Spinal cord (tissue), 10 donors: ENCODE results near the gene GALNT10. TPM values are rescaled to one million over a fixed set of nuclear protein-coding genes. Genes with fewer than 3 reads are reported as not detected.

Source experiments
- DNase-seq, 6 donors: peaks; one replicate each; pipeline versions ENCODE4 v3.0.0 to v3.0.0-alpha.2; 2013 to 2015; ENCODE audit warnings: low spot score in 6 of 6, low read depth in 4 of 6
- H3K27ac ChIP-seq: one replicate; pipeline ENCODE4 v1.5.1; 2013; ENCODE audit warnings: low read depth, low read length, control low read depth
- H3K27me3 ChIP-seq: one replicate; pipeline ENCODE4 v1.6.1; 2013; ENCODE audit warnings: low read length; ENCODE audit not compliant: control insufficient read depth, insufficient read depth
- H3K36me3 ChIP-seq: one replicate; pipeline ENCODE4 v1.6.1; 2013; ENCODE audit warnings: low read length; ENCODE audit not compliant: control insufficient read depth, insufficient read depth
- H3K4me1 ChIP-seq: one replicate; pipeline ENCODE4 v1.6.1; 2013; ENCODE audit warnings: low read length; ENCODE audit not compliant: control insufficient read depth, insufficient read depth
- H3K4me3 ChIP-seq: one replicate; pipeline ENCODE4 v1.5.1; 2013; ENCODE audit warnings: low read depth, low read length, control low read depth
- H3K9me3 ChIP-seq: one replicate; pipeline ENCODE4 v1.6.1; 2013; ENCODE audit warnings: low read length; ENCODE audit not compliant: control insufficient read depth, insufficient read depth
- WGBS: methylation state at CpG from one replicate; pipeline ENCODE4 v1.1.5; 2013; ENCODE audit warnings: missing lambda C conversion rate; ENCODE audit not compliant: insufficient coverage; 5-methylcytosine and 5-hydroxymethylcytosine counted together
- polyA plus RNA-seq, 2 donors: library from polyadenylated mRNA; unstranded; fragments of 120-200 nt; gene quantifications; one replicate each; pipeline ENCODE4 v1.2.1, GENCODE V29; 2013; ENCODE audit not compliant: insufficient read length in 2 of 2
- total RNA-seq, 2 donors: library from RNA; depleted of rRNA in 1 of 2; stranded (reverse); fragments of 120-200 nt in 1 of 2; fragments of >200 nt in 1 of 2; gene quantifications; one replicate each; pipeline versions ENCODE4 v1.2.3 to v1.2.4, GENCODE V29; 2013 to 2014
- donor health status: healthy.

The GALNT10 gene
- total and polyA plus RNA-seq, 4 donors = 17.2 to 31.2 (median 22.5) TPM

DNA sequence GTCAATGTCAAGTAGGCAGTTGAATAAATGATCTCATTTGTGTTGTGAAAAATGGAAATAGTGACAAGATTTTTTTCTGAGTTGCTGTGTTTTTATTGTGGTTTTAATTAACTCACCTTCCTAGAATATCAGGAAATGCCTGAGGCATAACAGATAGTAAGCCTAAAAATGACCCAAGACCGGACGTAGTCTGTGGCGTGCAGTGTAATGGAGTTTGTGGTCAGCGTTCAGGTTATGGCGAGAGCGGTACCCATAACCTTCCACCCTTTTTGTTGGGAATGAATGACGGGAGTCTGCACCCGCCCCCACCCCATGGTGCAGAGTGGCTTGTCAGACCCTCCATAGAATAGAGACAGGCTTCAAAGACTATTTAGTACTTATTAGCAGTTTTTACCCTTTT is 119.3 kb downstream of the GALNT10 start:
- H3K36me3 ChIP-seq = no peaks in the 10 kb centered on the region
- H3K27ac ChIP-seq = no peak overlapping the region
- no peak overlapping the region for H3K4me3 ChIP-seq
- H3K9me3 ChIP-seq = peaks cover 2% of the 10 kb centered on the region
- H3K4me1 ChIP-seq = no peaks in the 10 kb centered on the region
- DNase-seq = no peak
- H3K27me3 ChIP-seq = peaks cover 3% of the 10 kb centered on the region
- 94% methylated on average over 6 of the region's 8 CpGs for WGBS

GRCh38 chr5:154311362-154311761 is 120.8 kb downstream of the GALNT10 start:
- H3K9me3 ChIP-seq = no peaks in the 10 kb centered on the region
- 100% methylated on average over 2 of the region's 5 CpGs for WGBS
- no peak overlapping the region for H3K27ac ChIP-seq
- H3K36me3 ChIP-seq = no peaks in the 10 kb centered on the region
- H3K4me3 ChIP-seq = no peak overlapping the region
- no peaks in the 10 kb centered on the region for H3K4me1 ChIP-seq
- no peaks in the 10 kb centered on the region for H3K27me3 ChIP-seq
- DNase-seq = no peak

DNA sequence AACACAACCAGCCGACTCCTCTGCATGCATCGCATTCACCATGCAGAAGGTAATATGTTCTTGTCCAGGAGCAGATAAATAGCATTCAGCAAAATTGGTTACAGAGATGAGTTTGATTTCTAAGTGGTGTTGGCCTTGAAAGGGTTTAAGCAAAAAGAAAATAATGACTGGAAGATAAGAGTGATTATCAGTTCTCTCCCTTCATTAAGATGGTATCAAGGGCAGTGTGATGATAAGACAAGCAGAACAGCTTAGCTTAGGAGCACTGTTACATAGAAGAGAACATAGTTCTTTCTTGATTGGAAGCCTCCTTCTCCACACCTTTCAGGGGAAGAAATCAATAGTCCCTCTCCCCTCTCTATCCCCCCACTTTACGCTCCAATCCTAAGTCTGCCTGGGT is 121.5 kb downstream of the GALNT10 start:
- no peaks in the 10 kb centered on the region for H3K27me3 ChIP-seq
- H3K27ac ChIP-seq = no peak overlapping the region
- no peak for DNase-seq
- no peak overlapping the region for H3K4me3 ChIP-seq
- H3K36me3 ChIP-seq = no peaks in the 10 kb centered on the region
- H3K4me1 ChIP-seq = no peaks in the 10 kb centered on the region
- WGBS = no CpG with 5 or more reads among the region's 3 CpGs
- H3K9me3 ChIP-seq = no peaks in the 10 kb centered on the region

- DNase-seq = no peak
- no peaks in the 10 kb centered on the region for H3K27me3 ChIP-seq
- H3K36me3 ChIP-seq = no peaks in the 10 kb centered on the region
- H3K9me3 ChIP-seq = no peaks in the 10 kb centered on the region
- no peak overlapping the region for H3K4me3 ChIP-seq
- H3K27ac ChIP-seq = no peak overlapping the region
- H3K4me1 ChIP-seq = no peaks in the 10 kb centered on the region
Observed at GRCh38 chr5:154312576-154312975, 122.0 kb downstream of the GALNT10 start.

GRCh38 chr5:154313360-154314017 is 123.0 kb downstream of the GALNT10 start:
- WGBS = 58% methylated on average over 3 of the region's 4 CpGs
- H3K27me3 ChIP-seq = no peaks in the 10 kb centered on the region
- no peaks in the 10 kb centered on the region for H3K4me1 ChIP-seq
- no peak overlapping the region for H3K27ac ChIP-seq
- H3K4me3 ChIP-seq = no peak overlapping the region
- DNase-seq = peak in 1 of 6 donors; percentile 20
- no peaks in the 10 kb centered on the region for H3K9me3 ChIP-seq
- no peaks in the 10 kb centered on the region for H3K36me3 ChIP-seq

GRCh38 chr5:154315196-154315595 is 124.7 kb downstream of the GALNT10 start:
- 90% methylated on average over 3 of the region's 3 CpGs for WGBS
- no peaks in the 10 kb centered on the region for H3K36me3 ChIP-seq
- H3K9me3 ChIP-seq = no peaks in the 10 kb centered on the region
- no peaks in the 10 kb centered on the region for H3K27me3 ChIP-seq
- peaks cover 2% of the 10 kb centered on the region for H3K4me1 ChIP-seq
- no peak overlapping the region for H3K27ac ChIP-seq
- H3K4me3 ChIP-seq = no peak overlapping the region
- no peak for DNase-seq

DNA sequence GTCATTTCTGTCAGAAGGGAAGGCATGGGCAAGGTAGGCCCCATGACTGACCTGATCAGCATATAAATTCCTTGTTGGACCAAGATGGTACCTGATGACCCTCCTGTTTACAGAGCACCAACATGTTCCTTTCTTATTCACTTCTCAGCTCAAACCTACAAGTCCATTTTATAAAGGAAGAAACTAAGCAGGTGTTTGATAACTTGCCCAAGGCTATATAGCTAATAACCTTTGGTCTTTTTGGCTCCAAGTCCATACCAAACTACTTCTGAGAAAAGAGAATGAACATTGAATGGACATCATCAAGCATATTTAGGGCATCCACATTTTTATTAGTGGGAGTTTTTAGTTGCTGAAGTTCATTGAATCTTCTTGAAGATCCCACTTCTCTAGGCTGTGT is 125.2 kb downstream of the GALNT10 start:
- H3K4me3 ChIP-seq = no peak overlapping the region
- peaks cover 4% of the 10 kb centered on the region for H3K4me1 ChIP-seq

DNA sequence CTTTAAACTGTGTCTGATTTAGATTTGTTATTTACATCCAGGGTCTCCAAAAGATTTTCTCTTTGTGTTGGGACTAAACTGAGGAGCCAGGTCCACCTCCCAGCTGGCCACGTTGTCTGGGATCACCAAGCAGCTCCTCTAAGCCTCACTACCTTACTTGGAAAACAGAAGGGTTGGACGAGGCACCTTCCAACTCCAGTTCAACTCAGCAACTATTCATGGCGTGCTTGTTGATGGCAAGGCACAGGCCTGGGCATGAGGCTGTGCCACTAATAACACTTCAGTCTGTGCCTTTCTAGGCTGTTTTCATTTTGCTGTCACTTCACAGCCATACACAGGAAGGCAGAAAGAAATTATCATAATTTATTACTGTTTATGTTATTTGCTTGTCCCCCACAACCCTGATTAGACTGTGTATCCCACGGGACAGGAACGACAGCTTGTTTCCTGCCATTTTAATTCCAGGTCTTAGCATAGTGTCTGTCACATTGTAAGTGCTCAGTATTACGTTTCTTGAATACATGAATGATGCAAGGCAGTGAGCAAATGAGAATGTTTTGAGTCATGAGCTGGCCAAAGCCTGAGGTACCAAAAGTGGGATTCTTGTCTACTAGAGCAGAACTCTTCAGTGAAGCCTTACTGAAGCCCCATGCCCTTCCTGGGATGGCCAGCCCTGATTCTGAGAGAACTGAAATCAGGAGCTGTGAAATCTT is 125.8 kb downstream of the GALNT10 start:
- Histone ChIP-seq H3K27ac (no peak overlapping the region), H3K4me3 (no peak overlapping the region), H3K27me3 (no peaks in the 10 kb centered on the region), H3K9me3 (no peaks in the 10 kb centered on the region), H3K4me1 (peaks cover 7% of the 10 kb centered on the region), H3K36me3 (no peaks in the 10 kb centered on the region)
- DNase-seq = no peak
- WGBS = 100% methylated on average over 4 of the region's 6 CpGs

More for the DNA sequence above, 125.2 kb downstream of the GALNT10 start:
- H3K27me3 ChIP-seq = no peaks in the 10 kb centered on the region
- no peaks in the 10 kb centered on the region for H3K9me3 ChIP-seq
- no peak overlapping the region for H3K27ac ChIP-seq
- H3K36me3 ChIP-seq = no peaks in the 10 kb centered on the region
- no peak for DNase-seq

- Histone ChIP-seq H3K4me3 (no peak overlapping the region), H3K36me3 (no peaks in the 10 kb centered on the region), H3K9me3 (no peaks in the 10 kb centered on the region), H3K4me1 (peaks cover 11% of the 10 kb centered on the region), H3K27ac (no peak overlapping the region), H3K27me3 (no peaks in the 10 kb centered on the region)
- DNase-seq = no peak
- 100% methylated on average over 2 of the region's 3 CpGs for WGBS
Observed at GRCh38 chr5:154317916-154318315, 127.4 kb downstream of the GALNT10 start.

DNA sequence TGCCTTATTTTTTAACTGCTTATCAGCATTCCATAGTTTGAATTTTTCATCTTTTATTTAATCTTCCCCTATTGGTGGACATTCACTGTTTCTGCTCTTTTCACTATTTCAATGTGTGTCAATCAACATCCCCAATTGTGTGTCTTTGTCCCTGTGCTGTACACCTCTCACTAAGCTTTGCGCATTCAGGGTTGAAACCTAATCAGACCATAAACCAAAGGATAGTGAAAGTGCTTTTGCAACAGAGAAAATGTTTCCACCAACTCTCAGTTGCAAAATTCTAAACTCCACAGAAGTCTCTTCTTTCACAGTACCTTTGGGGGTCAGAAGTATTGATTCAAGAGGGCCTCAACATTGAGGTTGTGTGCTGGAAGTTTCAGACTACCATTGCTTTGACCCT is 128.2 kb downstream of the GALNT10 start:
- Histone ChIP-seq H3K27ac (no peak overlapping the region), H3K27me3 (no peaks in the 10 kb centered on the region), H3K4me3 (no peak overlapping the region), H3K9me3 (no peaks in the 10 kb centered on the region), H3K36me3 (no peaks in the 10 kb centered on the region), H3K4me1 (peaks cover 11% of the 10 kb centered on the region)
- no peak for DNase-seq
- no CpG with 5 or more reads among the region's 1 CpG for WGBS
